Urinary bladder (tissue), 4 donors: ENCODE results near the gene GCNT3. TPM values are rescaled to one million over a fixed set of nuclear protein-coding genes. Genes with fewer than 3 reads are reported as not detected.

ENCODE experiments used
- DNase-seq: peaks from one replicate; pipeline ENCODE4 v3.0.0-alpha.2; 2015; ENCODE audit errors: extremely low spot score
- H3K27ac ChIP-seq: one replicate; pipeline ENCODE4 v1.5.1; 2013; ENCODE audit warnings: low read depth, mild to moderate bottlenecking, moderate library complexity
- H3K36me3 ChIP-seq: one replicate; pipeline ENCODE4 v1.6.1; 2013; ENCODE audit warnings: mild to moderate bottlenecking, moderate library complexity; ENCODE audit not compliant: insufficient read depth
- H3K4me1 ChIP-seq: one replicate; pipeline ENCODE4 v1.6.1; 2013; ENCODE audit warnings: mild to moderate bottlenecking, moderate library complexity; ENCODE audit not compliant: insufficient read depth
- H3K4me3 ChIP-seq: one replicate; pipeline ENCODE4 v1.5.1; 2013; ENCODE audit warnings: low read depth, low read length
- WGBS: extraction: QIAGEN DNeasy Blood & Tissue Kit; methylation state at CpG from one replicate; pipeline ENCODE4 v1.1.7; 2013; 5-methylcytosine and 5-hydroxymethylcytosine counted together
- polyA plus RNA-seq: library from polyadenylated mRNA; stranded (reverse); fragments of 200-250 nt; gene quantifications from one replicate; pipeline ENCODE4 v1.2.3, GENCODE V29; 2013
- total RNA-seq: library from RNA; depleted of rRNA; stranded (reverse); fragments of >200 nt; gene quantifications from one replicate; pipeline ENCODE4 v1.2.3, GENCODE V29; 2014
- donor health status: healthy with polysubstance abuse.
- donor health status: healthy.

The GCNT3 gene
- not detected for total RNA-seq
- polyA plus RNA-seq: 0.04 TPM

GRCh38 chr15:59611276-59612260 lies at the start of gene GCNT3:
Gene GCNT3, plus strand, starts transcription at chr15:59611783. Its CDS starts 6,456 bp downstream, at chr15:59618239.
- Histone ChIP-seq H3K27ac (no peak within 1 kb of the TSS), H3K36me3 (no peaks in the 10 kb centered on the region), H3K4me3 (no peak within 1 kb of the TSS), H3K4me1 (no peaks in the 10 kb centered on the region)
- DNase-seq: no peak
- WGBS: 70% methylated on average over 8 of the region's 8 CpGs

DNA sequence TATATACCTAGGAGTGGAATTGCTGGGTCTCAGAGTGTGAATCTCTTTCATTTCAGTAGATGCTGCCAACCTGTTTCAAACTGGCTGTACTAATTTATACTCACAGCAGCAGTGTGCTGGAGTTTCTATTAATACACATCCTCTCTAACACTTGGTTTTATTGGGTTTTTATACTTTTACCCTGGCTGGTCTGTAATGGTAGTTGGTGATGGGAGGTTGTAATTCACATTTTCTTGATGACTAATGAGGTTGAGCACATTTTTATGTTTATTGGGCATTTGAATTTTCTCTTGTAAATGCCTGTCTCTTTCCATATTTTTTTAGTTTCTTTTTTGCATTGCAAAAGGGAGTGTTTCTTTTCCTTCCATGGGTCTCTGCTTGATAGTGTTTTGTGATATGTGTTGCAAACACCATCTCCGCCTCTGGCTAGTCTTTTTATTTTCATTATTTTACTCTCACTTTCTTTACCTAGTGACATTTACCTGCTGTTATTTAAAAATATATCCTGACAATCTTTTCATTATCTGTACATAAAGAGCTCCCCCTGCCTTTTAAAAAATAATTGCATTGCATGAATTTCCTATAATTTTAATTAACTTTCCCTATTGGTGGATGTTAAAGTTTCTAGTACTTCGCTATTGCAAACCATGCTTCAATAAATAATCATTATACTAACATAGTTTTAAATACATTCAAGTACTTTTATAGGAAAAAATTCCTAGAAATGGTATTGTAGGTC lies 49.0 kb upstream of the GCNT3 start:
- no peaks in the 10 kb centered on the region for H3K36me3 ChIP-seq
- 96% methylated on average over 2 of the region's 2 CpGs for WGBS
- no peak overlapping the region for H3K27ac ChIP-seq
- no peak overlapping the region for H3K4me3 ChIP-seq
- no peaks in the 10 kb centered on the region for H3K4me1 ChIP-seq
- no peak for DNase-seq

GRCh38 chr15:59565299-59565698 lies 46.3 kb upstream of the GCNT3 start:
- Histone ChIP-seq H3K36me3 (no peaks in the 10 kb centered on the region), H3K27ac (no peak overlapping the region), H3K4me3 (no peak overlapping the region), H3K4me1 (no peaks in the 10 kb centered on the region)
- WGBS: 70% methylated on average over 4 of the region's 4 CpGs
- DNase-seq: no peak

DNA sequence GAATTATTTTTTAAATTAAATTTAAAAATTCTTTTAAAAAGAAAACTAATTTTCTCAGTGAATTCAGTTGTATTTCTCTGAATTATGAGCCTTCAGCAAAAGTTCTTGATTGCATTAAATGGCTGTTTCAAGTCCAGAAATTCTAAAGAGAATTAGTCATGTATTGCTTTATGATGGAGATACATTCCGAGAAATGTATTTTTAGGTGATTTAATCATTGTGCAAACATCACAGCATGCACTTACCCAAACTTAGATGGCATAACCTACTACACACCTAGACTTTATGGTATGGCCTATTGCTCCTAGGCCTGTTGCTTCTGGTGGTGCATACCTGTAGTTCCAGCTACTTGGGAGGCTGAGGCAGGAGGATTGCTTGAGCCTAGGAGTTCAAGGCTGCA lies 44.3 kb upstream of the GCNT3 start:
- no peak overlapping the region for H3K4me3 ChIP-seq
- 89% methylated on average over 1 of the region's 1 CpG for WGBS
- no peaks in the 10 kb centered on the region for H3K36me3 ChIP-seq
- H3K4me1 ChIP-seq: no peaks in the 10 kb centered on the region
- no peak for DNase-seq
- no peak overlapping the region for H3K27ac ChIP-seq

GRCh38 chr15:59569477-59569876 lies 42.1 kb upstream of the GCNT3 start:
- Histone ChIP-seq H3K36me3 (no peaks in the 10 kb centered on the region), H3K4me3 (no peak overlapping the region), H3K27ac (no peak overlapping the region), H3K4me1 (no peaks in the 10 kb centered on the region)
- DNase-seq: no peak
- WGBS: 77% methylated on average over 8 of the region's 8 CpGs

DNA sequence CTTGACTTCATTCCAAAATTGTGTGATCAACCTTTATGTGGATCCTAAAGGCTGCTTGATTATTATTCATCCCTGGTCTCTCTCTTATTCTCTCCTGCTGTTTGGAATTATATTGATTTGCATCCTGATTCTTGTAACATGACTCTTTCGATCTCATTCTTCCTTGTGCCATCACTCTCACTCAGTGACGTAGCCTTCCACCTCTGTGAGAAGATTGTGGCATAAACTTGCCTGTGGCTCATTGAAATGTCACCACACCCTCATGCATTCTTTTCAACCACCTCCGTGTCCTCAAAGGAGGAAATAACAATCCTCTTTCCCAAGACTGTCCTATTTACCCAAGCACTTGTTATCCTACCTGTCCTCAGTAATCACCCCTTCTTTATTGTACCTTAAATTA lies 41.3 kb upstream of the GCNT3 start:
- Histone ChIP-seq H3K4me3 (no peak overlapping the region), H3K36me3 (no peaks in the 10 kb centered on the region), H3K4me1 (no peaks in the 10 kb centered on the region), H3K27ac (no peak overlapping the region)
- 64% methylated on average over 3 of the region's 3 CpGs for WGBS
- no peak for DNase-seq

- Histone ChIP-seq H3K4me1 (no peaks in the 10 kb centered on the region), H3K36me3 (no peaks in the 10 kb centered on the region), H3K27ac (no peak overlapping the region), H3K4me3 (no peak overlapping the region)
- no peak for DNase-seq
- WGBS: 83% methylated on average over 6 of the region's 6 CpGs
These were observed 40.0 kb upstream of the GCNT3 start for GRCh38 chr15:59571606-59572005.

GRCh38 chr15:59583088-59583487 lies 28.5 kb upstream of the GCNT3 start:
- no peaks in the 10 kb centered on the region for H3K4me1 ChIP-seq
- no peak overlapping the region for H3K27ac ChIP-seq
- no peak overlapping the region for H3K4me3 ChIP-seq
- no peaks in the 10 kb centered on the region for H3K36me3 ChIP-seq
- no peak for DNase-seq
- 88% methylated on average over 3 of the region's 3 CpGs for WGBS

- no peaks in the 10 kb centered on the region for H3K4me1 ChIP-seq
- H3K4me3 ChIP-seq: no peak overlapping the region
- H3K27ac ChIP-seq: no peak overlapping the region
- no peak for DNase-seq
- no peaks in the 10 kb centered on the region for H3K36me3 ChIP-seq
- WGBS: 53% methylated on average over 3 of the region's 3 CpGs
These were observed 24.3 kb upstream of the GCNT3 start for GRCh38 chr15:59587085-59587826.

- 81% methylated on average over 7 of the region's 7 CpGs for WGBS
- no peak for DNase-seq
- no peaks in the 10 kb centered on the region for H3K36me3 ChIP-seq
- H3K4me1 ChIP-seq: no peaks in the 10 kb centered on the region
- H3K27ac ChIP-seq: no peak overlapping the region
- H3K4me3 ChIP-seq: no peak overlapping the region
These were observed 21.6 kb upstream of the GCNT3 start for GRCh38 chr15:59590027-59590426.

DNA sequence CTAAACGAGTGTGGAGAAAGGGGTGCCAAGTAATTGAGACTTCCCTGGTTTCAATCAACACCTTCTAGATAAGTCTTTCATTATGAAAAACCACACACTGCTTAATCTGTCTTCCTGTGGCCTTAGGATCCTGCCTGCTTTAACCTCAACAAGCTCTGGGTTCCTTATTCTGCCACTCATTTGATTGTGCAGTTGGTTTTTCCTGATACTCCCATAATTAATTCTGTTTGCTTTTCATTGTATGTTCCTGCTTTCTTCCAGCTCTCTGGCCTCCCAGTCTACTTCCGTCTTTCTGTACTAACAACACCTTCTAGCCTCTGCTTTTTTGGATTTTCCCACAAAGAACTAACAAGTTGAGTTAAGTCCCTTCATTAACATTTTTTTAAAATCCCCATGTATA lies 20.2 kb upstream of the GCNT3 start:
- no peaks in the 10 kb centered on the region for H3K4me1 ChIP-seq
- no peak overlapping the region for H3K27ac ChIP-seq
- DNase-seq: no peak
- no peaks in the 10 kb centered on the region for H3K36me3 ChIP-seq
- no peak overlapping the region for H3K4me3 ChIP-seq
- WGBS: 53% methylated on average over 2 of the region's 2 CpGs

DNA sequence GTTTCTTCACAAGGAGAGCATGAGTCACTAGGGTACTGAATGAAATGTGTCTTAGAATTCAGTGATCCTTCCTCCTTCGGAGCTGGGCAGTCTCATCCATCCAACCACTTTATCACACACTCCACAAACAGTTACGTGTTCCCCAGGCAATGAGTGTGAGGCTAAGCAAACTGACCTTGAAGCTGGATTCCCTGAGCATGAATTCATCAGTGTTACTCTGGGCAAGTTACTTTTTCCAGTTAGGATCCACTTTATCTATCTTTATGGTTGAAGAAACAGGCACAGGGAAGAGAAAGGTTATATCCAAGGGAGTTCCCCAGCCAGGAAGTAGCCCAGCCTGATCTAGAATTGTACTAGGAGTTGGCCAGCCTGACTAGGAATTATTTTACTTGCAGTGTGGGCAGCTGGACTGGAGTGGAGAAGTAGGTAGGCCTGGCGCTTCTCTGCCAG lies 17.1 kb upstream of the GCNT3 start:
- no peak overlapping the region for H3K27ac ChIP-seq
- WGBS: 69% methylated on average over 3 of the region's 3 CpGs
- DNase-seq: no peak
- no peak overlapping the region for H3K4me3 ChIP-seq
- no peaks in the 10 kb centered on the region for H3K4me1 ChIP-seq
- H3K36me3 ChIP-seq: no peaks in the 10 kb centered on the region

DNA sequence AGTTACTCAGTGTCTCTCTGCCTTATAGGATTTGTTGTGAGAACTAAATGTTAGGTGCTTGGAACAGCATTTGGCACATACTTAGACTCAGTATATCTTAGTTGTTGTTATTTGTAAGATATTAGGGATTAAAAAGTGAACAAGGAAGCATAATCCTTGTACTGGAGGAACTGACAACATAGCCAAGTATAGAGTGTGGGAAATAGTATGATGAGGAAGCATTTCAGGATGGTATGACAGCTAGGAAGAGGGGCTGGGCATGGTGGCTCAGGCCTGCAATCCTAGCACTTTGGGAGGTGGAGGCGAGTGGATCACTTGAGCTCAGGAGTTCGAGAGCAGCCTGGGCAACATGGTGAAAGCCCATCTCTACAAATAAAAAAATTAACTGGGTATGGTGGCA lies 16.6 kb upstream of the GCNT3 start:
- Histone ChIP-seq H3K4me3 (no peak overlapping the region), H3K4me1 (no peaks in the 10 kb centered on the region), H3K36me3 (no peaks in the 10 kb centered on the region), H3K27ac (no peak overlapping the region)
- DNase-seq: no peak
- 91% methylated on average over 2 of the region's 2 CpGs for WGBS
